ENCODE results near the gene RBPJL.

The RBPJL gene

DNA sequence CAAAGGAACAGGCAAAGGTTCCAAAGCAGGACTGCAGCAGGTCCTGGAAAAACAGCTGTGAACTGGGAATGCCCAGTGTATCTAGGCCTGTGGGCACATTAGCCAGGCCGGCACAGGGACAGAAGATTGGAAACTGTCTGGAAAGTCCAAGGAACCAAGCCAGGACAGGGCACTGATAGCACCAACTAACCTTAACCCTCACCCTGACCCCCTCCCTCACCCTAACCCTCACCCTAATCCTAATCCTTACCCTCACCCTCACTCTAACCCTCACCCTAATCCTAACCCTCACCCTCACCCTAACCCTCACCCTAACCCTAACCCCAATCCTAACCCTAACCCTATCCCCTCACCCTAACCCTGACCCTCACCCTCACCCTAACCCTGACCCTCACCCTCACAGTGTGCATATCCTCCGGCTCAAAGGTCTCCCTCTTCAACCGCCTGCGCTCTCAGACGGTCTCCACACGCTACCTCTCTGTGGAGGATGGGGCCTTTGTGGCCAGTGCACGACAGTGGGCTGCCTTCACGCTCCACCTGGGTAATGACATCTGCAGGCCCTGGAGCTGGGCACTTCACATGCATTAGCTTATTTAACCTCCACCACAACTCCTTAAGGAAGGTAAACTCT is 6.5 kb downstream of the RBPJL start:
- in situ Hi-C loops (cut with HindIII; ENCODE audit: low pct_ligation_motif_present, low pct_unique_long_range_greater_than_20kb, low sequenced_read_pairs): no loop called here
- no peak for DNase-seq

DNA sequence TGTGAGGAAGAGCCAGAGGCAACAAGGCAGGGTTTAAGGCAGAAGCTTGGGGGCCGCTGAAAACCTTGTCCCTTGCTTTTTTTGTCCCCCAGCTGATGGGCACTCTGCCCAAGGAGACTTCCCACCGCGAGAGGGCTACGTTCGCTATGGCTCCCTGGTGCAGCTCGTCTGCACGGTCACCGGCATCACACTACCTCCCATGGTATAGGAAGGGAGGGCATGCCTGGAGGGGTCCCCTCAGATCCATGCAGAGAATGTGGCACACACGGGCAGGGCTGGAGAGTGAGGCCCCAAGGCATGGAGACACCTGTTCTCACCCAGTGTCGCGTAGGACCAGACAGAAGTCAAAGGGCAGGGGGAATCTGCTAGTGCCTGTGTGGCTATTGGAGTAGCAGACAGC is 7.3 kb downstream of the RBPJL start:
- no peak for DNase-seq
- in situ Hi-C loops (cut with HindIII; ENCODE audit: low pct_ligation_motif_present, low pct_unique_long_range_greater_than_20kb, low sequenced_read_pairs): no loop called here

DNA sequence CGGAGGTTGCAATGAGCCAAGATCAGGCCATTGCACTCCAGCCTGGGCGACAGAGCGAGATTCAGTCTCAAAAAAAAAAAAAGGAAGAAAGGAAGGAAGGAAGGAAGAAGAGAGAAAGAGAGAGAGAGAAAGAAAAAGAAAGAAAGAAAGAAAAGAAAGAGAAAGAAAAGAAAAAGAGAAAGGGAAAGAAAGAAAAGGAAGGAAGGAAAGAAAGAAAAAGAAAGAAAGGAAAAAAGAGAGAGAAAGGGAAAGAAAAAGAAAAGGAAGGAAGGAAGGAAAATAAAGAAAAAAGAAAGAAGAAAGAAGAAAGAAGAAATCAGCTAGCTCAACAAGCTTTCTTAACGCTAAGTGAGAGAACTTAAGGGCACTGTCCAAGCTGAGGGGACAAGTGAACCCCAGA is 9.0 kb downstream of the RBPJL start:
- no peak for DNase-seq
- in situ Hi-C loops (cut with HindIII; ENCODE audit: low pct_ligation_motif_present, low pct_unique_long_range_greater_than_20kb, low sequenced_read_pairs): no loop called here

DNA sequence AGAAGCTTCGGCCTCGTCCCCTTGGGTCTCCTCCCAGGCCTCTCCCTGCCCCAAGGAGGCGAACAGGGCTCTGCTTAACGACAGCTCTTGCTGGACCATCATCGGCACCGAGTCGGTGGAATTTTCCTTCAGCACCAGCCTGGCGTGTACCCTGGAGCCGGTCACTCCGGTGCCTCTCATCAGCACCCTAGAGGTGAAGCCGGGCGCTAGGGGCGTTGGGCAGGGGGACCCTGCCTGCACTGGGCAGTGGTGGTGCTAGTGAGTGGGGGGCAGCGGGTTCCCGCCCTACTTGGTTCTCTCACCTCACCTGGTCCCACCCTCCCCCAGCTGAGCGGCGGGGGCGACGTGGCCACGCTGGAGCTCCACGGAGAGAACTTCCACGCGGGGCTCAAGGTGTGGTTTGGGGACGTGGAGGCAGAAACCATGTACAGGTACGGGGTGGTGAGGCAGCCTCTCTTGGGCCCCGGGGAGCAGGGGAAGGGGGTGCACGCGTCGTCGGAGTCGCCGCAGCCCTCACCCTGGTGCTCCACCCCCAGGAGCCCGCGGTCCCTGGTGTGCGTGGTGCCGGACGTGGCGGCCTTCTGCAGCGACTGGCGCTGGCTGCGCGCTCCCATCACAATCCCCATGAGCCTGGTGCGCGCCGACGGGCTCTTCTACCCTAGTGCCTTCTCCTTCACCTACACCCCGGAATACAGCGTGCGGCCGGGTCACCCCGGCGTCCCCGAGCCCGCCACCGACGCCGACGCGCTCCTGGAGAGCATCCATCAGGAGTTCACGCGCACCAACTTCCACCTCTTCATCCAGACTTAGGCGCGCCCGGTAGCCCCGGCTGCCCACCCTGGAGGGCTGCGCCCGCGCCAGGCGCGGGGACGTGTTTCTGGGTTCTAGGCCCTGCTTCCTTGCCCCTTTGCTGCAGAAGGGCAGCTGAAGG is 9.8 kb downstream of the RBPJL start:
- DNase-seq: no peak
- in situ Hi-C loops (cut with HindIII; ENCODE audit: low pct_ligation_motif_present, low pct_unique_long_range_greater_than_20kb, low sequenced_read_pairs): no loop called here

DNA sequence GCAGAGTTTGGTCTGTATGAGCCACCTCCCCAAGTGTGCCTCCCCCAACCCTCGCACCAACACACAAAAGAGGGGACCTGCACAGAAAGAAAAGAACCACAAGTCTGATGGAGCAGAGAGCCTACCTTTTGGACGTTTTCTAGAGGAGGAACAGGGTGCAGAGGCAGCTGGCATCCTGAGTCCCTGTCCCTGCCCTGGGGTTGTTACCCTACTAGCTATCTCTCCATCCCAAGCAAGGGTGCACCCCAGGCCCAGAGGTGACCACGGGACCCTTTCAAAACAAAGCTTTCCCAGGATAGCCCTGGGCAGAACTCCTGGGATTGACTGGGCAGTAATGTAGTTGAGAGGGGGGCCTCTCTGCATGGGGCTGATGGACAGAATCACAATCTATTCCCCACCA is 11.2 kb downstream of the RBPJL start:
- no peak for DNase-seq
- in situ Hi-C loops (cut with HindIII; ENCODE audit: low pct_ligation_motif_present, low pct_unique_long_range_greater_than_20kb, low sequenced_read_pairs): no loop called here

DNA sequence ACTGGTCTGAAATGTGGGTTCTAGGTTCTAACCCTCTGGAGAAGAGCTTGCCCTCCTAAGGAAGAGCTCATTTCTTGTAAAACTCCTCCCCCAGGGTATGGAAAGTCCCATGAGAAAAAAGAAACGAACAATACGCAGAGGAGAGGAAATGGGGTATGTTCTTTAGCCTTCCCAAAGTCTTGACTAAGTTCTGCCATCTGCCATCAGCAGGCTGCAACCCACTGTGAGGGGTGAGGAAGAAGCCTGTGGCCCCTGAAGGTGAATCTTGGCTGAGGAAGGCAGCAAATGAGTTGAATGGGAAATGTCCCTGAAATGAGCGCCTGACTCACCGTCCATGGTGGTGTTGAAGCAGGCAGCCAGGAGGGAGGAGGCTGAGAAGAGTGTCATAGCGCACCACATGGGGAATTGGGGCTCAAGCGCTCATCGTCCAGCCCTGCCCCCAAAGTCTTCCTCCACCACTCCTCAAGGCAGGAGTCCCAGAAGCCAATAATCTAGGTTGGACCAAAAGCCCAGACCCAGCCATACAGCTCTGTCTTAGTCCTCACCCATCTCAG is 11.8 kb downstream of the RBPJL start:
- DNase-seq: no peak
- in situ Hi-C loops (cut with HindIII; ENCODE audit: low pct_ligation_motif_present, low pct_unique_long_range_greater_than_20kb, low sequenced_read_pairs): no loop called here

DNA sequence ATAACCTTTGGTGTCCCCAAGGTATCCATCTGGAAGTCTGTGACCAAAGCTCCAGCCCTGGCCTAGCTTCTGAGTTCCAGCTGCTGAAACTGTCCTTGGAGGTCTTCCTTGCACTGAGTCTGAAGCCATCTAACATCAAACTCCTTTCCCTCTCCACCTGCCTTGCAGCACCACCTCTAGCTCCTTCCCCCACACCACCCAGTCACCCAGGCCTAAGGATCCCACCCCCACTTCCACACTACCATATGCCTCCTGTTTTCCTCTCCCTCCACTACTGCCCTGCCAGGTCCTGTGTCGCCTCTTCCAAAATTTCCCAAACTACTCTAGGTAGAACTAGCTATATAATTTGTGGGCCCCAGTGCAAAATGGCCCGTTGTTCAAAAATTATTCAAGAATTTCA is 12.3 kb downstream of the RBPJL start:
- in situ Hi-C loops (cut with HindIII; ENCODE audit: low pct_ligation_motif_present, low pct_unique_long_range_greater_than_20kb, low sequenced_read_pairs): no loop called here
- no peak for DNase-seq

DNA sequence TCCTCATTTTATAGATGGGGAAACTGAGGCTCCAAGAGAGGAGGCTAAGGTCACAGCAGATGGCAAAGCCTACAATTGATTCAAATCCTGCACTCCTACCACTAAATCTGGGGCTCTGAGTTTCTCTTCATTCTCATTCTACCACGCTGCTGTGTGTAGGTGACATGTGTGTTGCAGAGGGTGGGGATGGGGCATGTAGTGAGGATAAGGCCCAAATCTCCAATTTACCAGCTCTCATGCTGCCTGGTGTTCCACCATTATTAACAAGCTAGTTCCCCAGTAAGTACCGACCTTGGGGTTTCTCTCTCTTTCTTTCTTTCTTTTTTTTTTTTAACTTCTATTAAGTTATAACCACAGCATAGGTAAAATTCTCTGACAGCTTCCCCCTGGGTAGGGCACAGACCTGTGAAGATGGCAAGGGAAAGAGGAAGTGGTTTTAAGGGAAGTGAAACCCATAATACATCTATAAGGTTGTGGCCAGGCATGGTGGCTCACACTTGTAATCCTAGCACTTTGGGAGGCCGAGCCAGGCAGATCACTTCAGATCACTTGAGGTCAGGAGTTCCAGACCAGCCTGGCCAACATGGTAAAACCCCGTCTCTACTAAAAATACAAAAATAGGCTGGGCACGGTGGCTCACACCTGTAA is 14.4 kb downstream of the RBPJL start:
- DNase-seq: no peak
- in situ Hi-C loops (cut with HindIII; ENCODE audit: low pct_ligation_motif_present, low pct_unique_long_range_greater_than_20kb, low sequenced_read_pairs): no loop called here

DNA sequence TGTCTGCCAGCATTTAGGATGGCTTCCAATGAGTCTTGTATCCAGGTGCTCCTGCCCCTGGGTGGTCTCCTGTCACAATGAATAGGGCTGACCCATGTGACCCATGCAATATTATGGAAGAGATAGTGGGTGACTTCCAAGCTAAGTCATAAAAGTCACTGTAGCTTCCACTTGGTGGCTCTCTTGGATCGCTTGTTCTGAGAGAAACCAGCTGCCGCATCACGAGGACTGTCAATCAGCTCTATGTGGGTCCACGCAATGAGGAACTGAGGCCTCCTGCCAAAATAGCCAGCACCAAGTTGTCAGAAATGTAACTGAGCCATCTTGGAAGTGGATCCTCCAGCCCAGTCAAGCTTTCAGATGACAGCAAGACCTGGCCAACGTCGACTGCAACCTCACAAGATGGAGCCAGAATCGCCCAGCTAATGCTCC is 16.3 kb downstream of the RBPJL start:
- in situ Hi-C loops (cut with HindIII; ENCODE audit: low pct_ligation_motif_present, low pct_unique_long_range_greater_than_20kb, low sequenced_read_pairs): no loop called here
- DNase-seq: peak; percentile 24

DNA sequence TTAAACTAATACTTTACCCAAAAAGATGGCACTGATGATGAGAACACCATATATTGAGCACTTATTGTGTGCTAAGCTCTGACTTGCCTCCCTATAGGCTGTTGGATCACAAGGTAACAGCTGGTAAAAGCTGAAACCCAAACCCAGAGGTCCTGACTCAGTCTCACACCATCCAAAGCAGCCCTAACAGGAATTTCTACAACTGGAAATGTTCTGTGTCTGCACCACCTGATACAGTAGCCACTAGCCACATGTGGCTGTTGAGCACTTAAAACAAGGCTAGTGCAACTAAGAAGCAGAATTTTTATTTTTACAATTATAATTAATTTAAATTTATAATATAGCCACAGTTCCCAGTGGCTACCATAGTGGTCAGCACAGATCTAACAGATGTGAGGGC is 17.1 kb downstream of the RBPJL start:
- no peak for DNase-seq
- in situ Hi-C loops (cut with HindIII; ENCODE audit: low pct_ligation_motif_present, low pct_unique_long_range_greater_than_20kb, low sequenced_read_pairs): no loop called here

DNA sequence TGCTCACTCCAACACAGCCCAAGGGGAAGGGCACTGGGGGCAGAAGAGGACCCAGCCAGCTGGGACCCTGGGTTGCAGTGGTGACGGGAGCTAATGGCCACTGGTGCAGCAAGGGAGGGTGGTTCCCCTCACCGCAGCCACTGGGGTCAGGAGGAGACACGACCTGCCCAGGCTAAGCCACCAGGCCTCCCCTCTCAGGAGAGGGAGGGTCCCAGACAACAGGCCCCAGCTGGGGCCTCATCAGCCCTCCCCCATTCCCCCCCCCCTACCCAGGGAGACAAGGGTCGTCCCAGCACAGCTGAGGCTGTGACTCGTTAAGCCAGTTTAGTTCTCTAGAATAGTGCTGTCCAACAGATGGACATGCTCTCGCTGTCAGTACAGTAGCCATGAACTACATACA is 18.7 kb downstream of the RBPJL start:
- DNase-seq: no peak
- in situ Hi-C loops (cut with HindIII; ENCODE audit: low pct_ligation_motif_present, low pct_unique_long_range_greater_than_20kb, low sequenced_read_pairs): no loop called here

DNA sequence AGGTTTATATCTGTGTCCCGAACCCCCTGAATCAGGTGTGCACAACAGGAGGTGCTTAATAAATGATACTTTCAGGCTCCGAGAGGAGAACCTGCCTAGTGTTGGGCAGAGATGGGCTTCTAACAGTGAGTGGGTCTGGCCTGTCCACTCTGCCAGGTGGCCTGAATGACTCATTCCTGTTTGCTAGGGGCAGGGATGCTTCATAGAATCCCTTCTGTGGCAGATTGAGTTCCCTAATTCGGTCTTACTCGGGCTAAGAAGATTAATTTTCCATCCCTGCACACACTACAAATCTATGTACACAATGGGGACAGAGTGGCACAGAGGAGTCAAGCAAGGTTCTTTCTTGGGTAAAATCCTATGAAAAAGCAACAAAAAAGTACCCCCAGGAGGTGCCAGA is 21.8 kb downstream of the RBPJL start:
- in situ Hi-C loops (cut with HindIII; ENCODE audit: low pct_ligation_motif_present, low pct_unique_long_range_greater_than_20kb, low sequenced_read_pairs): no loop called here
- no peak for DNase-seq

DNA sequence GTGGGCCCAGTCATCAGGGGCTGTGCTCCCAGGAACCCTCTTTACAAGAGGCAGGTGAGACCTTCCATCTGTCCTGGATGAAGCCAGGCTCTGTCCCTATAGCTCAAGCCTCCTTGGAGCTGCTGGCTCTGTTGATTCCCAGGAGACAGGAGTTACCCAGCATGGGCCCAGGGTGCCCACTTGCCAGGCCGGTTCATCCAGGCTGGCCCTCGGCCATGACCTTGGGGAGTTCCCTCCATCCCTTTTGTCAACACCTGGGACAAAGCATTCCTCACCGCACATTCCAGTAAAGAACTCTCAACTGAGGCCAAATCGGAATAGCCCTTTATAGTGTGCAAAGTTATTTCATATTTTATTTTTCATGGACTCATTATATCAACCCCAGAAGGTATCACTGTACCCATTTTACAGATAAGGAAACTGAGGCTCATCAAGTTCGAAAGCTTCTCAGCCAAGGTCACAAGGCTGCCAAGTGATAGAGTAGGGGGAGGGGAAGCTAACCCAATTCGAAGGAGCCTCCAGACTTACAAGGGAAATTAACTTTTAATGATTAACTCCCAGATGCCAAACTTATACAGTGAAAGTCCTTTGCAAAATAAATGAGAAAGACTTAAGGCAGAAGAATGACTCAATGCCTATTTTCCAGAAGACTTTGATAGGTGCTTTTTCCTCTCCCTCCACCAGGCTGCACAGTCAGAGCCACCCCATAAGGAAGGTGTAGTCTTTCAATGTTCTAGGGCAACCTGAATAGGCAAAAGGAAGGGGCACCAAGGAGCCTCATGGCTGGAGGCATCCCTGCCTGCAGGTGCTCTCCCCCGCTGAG is 23.1 kb downstream of the RBPJL start:
- in situ Hi-C loops (cut with HindIII; ENCODE audit: low pct_ligation_motif_present, low pct_unique_long_range_greater_than_20kb, low sequenced_read_pairs): no loop called here
- DNase-seq: peak; percentile 14

DNA sequence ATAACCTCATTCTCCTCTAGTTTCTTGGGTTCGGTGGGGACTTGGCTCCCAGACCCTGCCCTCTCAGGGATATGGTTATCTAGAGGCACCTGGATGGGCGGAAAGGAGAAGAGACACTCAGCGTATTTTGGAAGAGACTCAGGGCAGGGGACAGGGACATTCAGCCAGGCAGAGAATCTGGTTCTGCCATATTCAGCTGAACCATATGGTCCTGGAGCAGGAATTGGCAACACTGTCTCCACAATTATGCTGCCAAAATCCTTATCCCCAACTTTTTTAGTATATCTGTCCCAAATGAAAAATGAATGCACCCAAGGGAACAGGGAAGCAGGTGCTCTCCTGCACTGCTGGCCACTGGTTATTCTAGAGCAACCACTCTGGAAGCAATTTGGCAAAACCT is 23.8 kb downstream of the RBPJL start:
- DNase-seq: no peak
- in situ Hi-C loops (cut with HindIII; ENCODE audit: low pct_ligation_motif_present, low pct_unique_long_range_greater_than_20kb, low sequenced_read_pairs): no loop called here

DNA sequence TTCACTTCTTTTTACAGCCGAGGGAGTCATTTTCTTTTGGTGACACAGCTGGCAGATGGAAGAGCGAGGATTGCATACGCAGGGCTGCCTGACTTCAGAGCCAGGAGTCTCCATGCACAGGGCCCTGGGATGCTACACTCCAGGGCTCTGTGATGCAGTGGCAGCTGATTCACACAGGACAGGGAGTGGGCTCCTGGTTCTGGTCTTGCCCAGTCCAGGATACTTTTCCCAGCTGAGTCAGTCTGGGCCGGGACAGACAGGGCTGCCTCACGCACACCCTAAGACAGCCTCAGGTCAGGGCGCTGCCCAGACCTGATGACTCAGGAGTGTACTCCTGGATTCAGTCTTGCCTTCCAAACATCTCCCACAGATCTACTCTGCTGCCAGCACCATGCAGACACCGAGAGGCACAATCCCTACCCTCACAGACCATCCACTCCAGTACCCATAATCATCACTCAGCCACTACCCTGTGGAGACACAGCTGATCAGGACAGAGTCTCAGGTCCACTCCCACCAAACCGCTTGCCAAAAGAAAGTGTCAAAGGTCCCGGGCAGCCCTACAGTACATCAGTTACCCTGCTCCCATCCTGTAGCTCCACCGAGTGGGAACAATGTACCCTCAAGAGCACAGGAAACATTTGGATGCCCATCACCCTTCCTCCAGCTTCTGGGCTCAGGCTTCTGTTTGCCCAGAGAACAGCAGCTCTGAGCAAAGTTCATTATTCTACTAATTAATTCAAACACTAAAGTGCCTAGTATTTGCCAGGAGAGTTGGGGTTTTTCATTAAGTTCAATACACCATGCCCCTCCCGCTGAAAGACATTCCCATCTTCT is 30.1 kb downstream of the RBPJL start:
- in situ Hi-C loops (cut with HindIII; ENCODE audit: low pct_ligation_motif_present, low pct_unique_long_range_greater_than_20kb, low sequenced_read_pairs): no loop called here
- DNase-seq: peak; percentile 62

DNA sequence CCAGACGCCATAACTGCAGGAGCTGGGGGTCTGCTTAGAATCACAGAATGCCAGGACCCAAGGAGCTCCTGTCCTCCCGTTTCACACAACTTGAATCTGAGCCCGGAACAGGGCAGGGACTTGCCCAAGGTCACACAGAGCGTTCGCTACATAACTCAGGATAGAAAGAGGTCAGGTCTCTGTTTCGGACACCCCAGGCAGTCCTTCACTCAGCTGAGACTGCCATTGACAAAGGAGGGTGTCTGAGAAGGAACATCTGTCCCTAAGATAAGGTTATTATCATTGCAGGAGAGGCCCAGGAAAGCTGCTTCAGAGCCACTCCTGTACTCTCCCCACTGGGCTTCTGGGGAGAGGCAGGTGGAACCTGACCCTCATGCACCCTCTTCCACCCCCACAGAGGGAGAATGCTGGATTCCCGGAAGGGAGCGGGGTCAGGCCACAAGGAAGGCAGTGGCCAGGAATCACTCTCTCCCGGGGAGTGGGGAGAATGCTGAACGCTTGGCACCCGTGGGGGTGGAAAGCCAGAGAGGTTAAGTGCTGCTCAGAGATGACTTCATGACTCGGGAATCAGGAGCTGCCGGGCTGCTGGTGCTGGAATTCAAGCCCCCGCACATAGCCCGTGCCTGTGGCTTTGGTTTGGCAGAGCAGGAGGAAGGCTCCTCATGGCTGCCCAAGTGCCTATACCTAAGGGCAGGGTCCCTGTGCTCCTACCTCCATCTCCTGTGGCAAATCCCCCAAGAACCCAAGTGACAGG is 30.9 kb downstream of the RBPJL start:
- in situ Hi-C loops (cut with HindIII; ENCODE audit: low pct_ligation_motif_present, low pct_unique_long_range_greater_than_20kb, low sequenced_read_pairs): no loop called here

More for the DNA sequence above, 30.9 kb downstream of the RBPJL start:
- peak; percentile 93 for DNase-seq
